Right renal cortex interstitium (tissue), 3 donors: ENCODE data around the gene STK32A. TPM values are rescaled to one million over a fixed set of nuclear protein-coding genes. Genes with fewer than 3 reads are reported as not detected.
"Not testable (repeated sequence)": the region's sequence is repeated elsewhere in the genome, so short reads cannot be mapped to it uniquely, and the experiment has no call there.

Experiments
- DNase-seq, 3 donors: peaks; one replicate each; pipeline ENCODE4 v3.0.0-alpha.2; 2013; ENCODE audit warnings: low read depth in 3 of 3, low spot score in 2 of 3
- polyA plus RNA-seq, 3 donors: library from polyadenylated mRNA; unstranded; fragments of 120-200 nt; gene quantifications; one replicate each; pipeline ENCODE4 v1.2.1, GENCODE V29; 2013; ENCODE audit not compliant: insufficient read length in 3 of 3

STK32A gene
- polyA plus RNA-seq, 3 donors, result 11.6 to 14.3 (median 13.4) TPM

DNA sequence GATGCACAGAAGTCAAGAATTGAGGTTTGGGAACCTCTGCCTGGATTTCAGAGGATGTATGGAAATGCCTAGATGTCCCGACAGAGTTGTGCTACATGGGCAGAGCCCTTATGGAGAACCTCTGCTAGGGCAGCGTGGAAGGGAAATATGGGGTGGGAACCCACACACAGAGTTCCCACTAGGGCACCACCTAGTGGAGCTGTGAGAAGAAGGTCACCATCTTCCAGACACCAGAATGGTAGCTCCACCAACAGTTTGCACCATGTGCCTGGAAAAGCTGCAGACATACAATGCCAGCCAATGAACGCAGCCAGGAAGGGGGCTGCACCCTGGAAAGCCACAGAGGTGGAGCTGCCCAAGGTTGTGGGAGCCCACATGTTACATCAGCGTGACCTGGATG lies 104.5 kb downstream of the STK32A start:
- no peak for DNase-seq

GRCh38 chr5:147340941-147341340 lies 106.1 kb downstream of the STK32A start:
- DNase-seq, result peak in 2 of 3 donors; percentile 13 to 23

DNA sequence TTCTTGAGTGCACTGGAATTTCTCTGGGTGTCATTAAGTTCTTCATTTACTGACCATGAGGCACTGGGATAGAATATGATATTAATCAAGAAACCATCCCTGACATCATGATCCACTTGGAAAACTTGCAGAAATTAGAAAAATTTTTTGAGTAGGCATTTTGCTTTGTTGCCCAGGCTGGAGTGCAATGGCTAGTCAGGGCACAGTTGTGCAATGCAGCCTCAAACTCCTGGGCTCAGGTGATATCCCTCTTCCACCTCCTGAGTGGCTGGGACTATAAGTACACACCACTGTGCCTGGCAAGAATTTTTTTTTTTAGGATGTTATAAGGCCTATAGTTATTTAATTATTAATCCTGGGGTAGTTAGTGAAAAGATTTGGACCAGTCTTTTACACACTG lies 106.5 kb downstream of the STK32A start:
- DNase-seq, result no peak

DNA sequence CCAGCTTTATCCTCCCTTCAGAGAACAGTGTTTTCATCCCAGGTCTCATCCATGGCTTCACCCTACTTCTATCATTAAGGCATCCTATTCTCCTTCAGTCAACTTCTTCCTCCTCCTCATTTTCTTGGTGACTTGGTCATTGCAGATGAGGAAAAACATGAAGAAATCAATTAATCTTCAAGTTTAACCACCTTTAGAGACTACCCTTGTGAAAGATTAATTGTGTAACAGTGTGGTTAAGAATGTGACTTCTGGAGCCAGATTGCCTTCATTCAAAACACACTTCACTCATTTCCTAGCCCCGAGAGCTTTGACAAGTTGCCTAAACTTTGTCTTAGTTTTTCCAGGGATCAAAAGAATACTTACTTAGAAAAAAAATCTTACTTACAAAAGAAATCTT lies 110.0 kb downstream of the STK32A start:
- DNase-seq, result no peak

DNA sequence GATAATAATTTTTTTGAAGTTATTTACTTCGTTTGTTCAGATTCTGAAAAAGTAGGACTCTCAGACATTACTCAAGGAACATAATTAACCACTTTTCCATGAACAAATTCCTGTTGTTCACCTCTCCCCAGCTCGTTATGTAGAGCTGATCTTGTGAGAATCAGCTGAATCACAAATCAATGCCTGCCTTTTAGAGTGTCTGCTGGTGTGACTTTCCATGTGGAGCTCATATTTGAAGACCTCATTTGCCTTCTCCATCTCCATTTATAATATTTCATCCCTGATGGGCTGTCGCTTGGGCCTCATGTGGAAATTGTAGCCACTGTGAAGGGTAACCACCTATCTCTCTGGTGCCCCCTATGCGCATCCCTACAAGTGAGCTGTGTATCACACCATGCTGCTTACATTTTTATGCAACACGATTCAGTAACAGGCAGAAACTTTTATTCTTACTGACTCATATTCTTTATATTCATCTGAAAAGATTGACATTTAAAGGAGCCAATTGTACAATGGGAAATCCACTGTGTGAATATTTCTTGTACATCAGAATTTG lies 111.3 kb downstream of the STK32A start:
- DNase-seq, result no peak

DNA sequence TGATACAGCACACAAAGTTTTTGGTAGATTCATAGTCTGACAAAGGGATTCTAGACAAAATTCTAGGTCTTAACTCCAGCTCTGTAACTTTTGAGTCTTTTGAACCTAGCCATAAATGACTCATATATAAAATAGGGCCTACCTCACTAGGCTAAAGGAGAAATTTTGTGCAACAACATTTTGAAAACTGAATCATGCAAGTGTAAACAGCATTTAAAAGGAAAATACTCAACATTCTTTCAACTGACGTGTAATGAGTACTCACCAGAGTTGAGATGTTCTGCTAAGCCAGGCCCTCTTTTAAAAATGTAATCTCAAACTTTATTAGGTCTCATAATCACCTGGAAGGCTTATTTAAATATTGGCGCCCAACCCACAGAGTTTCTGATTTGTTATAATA lies 113.2 kb downstream of the STK32A start:
- no peak for DNase-seq

- DNase-seq, result no peak
Measured at GRCh38 chr5:147348451-147348850, 113.6 kb downstream of the STK32A start.

- no peak for DNase-seq
Measured at GRCh38 chr5:147349241-147349640, 114.4 kb downstream of the STK32A start.

- no peak for DNase-seq
Measured at GRCh38 chr5:147359101-147359500, 124.3 kb downstream of the STK32A start.

GRCh38 chr5:147359581-147359980 lies 124.8 kb downstream of the STK32A start:
- no peak for DNase-seq

DNA sequence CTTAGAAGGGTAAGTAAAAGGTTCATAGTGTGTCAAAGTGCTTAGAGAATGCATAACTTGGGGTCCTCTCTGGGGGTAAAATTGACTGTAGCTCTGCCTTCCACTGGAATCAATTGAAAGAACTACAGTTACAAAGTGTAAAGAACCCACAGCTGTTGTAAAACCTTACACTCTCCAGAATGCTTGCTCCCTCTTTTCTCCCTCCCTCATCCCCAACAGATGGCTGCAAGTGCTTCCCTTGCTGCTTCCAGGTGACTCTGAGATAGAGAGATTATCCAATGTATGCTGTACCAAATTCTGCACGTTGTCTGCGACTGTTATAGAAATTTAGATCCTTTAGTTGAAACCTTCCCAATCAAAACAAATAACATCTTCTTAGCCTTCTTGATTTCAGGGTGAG lies 126.0 kb downstream of the STK32A start:
- no peak for DNase-seq

DNA sequence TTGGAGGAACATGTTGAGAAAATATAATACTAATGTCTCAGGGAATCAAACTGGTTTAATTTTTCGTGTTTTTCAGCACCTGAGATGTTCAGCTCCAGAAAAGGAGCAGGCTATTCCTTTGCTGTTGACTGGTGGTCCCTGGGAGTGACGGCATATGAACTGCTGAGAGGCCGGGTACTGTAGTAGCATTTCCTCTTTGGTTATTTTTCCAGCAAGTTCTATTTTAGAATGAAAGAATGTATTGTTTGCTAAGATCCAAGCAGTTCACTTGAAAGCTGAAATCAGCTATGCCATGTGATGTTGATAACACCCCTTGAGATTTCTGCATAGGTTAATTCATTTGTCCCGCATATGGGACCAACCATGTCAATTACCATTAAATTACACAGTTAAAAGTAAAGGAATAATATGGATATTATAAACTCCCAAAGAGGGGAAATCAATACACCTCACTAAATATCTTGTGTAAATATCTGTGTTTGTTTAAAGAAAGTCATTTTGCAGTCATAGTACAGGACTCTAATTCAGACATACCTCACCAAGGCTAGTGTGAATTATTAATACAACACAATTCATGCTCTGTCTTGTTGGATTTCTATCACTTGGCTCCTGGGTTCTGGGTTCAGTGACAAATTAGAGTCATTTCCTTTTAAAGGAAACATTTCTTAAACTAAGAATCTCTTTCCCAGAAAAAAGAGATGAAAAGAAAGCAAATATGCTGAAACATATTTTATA lies 126.8 kb downstream of the STK32A start:
- no peak for DNase-seq

GRCh38 chr5:147367381-147367780 lies 132.6 kb downstream of the STK32A start:
- DNase-seq, result not testable (repeated sequence)

GRCh38 chr5:147369742-147370374 lies 135.0 kb downstream of the STK32A start:
- DNase-seq, result no peak

- DNase-seq, result no peak
Measured at GRCh38 chr5:147371290-147371689, 136.5 kb downstream of the STK32A start.

DNA sequence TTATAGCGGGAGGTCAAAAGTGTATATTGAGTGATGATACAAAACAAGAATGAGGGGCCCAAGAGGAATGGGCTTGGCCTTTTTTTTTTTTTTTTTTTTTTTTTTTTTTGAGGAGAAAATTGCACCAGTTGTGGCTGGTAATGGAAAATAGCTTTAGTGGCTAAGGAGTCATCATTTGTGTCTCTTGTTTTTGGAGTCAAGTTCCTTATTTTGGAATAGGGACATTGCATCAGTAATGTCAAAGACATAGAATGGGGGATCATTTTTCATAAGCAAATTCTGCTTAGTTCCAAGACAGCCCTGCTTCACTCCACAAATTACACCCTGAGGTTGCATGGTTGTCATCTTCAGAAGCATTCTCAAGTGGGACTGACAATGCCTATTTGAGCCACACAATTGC lies 137.4 kb downstream of the STK32A start:
- DNase-seq, result no peak

- DNase-seq, result no peak
Measured at GRCh38 chr5:147373328-147373727, 138.5 kb downstream of the STK32A start.

DNA sequence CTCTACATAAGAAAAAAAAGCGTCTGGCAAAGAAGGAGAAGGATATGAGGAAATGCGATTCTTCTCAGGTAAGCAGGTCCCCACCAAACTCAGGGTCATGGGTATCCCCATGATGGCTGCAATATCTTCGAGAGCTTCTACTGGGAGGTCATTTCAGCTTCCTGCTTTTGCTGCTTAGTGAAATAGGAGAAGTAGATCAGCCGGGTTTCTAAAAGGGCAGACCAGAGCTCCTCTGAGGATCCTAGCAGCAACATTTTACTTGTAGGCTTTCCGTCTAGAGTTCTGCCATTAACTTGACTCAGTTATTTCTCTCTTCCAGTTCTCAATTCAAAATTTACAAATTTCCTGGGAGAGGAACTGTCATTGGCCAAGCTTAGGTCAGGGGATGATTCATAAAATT lies 140.3 kb downstream of the STK32A start:
- no peak for DNase-seq

GRCh38 chr5:147377682-147378081 lies 142.9 kb downstream of the STK32A start:
- no peak for DNase-seq

DNA sequence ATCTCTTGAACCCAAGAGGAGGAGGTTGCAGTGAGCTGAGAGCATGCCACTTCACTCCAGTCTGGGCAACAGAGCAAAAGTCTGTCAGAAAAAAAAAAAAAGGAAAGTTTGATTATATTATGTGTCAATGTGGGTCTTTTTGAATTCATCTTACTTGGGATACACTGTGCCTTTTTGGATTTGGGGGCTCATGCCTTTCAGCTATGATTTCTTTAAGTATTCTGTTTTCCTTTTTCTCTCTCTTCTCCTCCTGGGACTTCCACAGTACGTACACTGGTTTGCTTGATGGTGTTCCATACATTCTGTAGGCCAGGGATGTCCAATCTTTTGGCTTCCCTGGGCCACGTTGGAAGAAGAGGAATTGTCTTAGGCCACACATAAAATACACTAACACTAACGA lies 146.7 kb downstream of the STK32A start:
- DNase-seq, result no peak

- DNase-seq, result no peak
Measured at GRCh38 chr5:147382776-147383175, 147.9 kb downstream of the STK32A start.
